ENCODE measurements around the gene SPRYD3. TPM values are rescaled to one million over a fixed set of nuclear protein-coding genes. Genes with fewer than 3 reads are reported as not detected.

Gene SPRYD3
- total RNA-seq, 1 experiment from 2014 or later, result 8.2 TPM

- DNase-seq, result no peak
- TF ChIP-seq CTCF (IDR thresholded peaks at IDR 0.05; ENCODE audit: insufficient read depth in 1 of 2, low read depth in 1 of 2, low read length in 1 of 2, severe bottlenecking in 1 of 2, unreplicated experiment in 1 of 2), result no peak
- Mint-ChIP-seq H3K4me3 (ENCODE audit: unreplicated experiment) (peak overlapping the region; percentile 8), H3K36me3 (ENCODE audit: insufficient read depth, unreplicated experiment) (peaks cover 15% of the 10 kb centered on the region), H3K27me3 (ENCODE audit: insufficient read depth, unreplicated experiment) (no peaks in the 10 kb centered on the region), H3K4me1 (ENCODE audit: low read depth, unreplicated experiment) (peaks cover 39% of the 10 kb centered on the region), H3K9me3 (ENCODE audit: unreplicated experiment) (no peaks in the 10 kb centered on the region), H3K27ac (ENCODE audit: unreplicated experiment) (peak overlapping the region; percentile 74)
- ChIA-PET CTCF (interaction anchor here (0.6 to 7.5 kb wide), 10 partner anchors 15 to 219 kb away, joined by 3 to 95 read pairs (median 4); partner anchors contain the start of gene SPRYD3), POLR2A (interaction anchor here (0.6 to 1.3 kb wide), 5 partner anchors 16 to 139 kb away, joined by 3 to 6 read pairs (median 4); partner anchors contain the start of gene SPRYD3)
- intact Hi-C loops (cut with micrococcal nuclease; ENCODE audit: unreplicated experiment), result no loop called here
- no peaks in the 10 kb centered on the region for H3K9me3 ChIP-seq
- H3K4me3 ChIP-seq (ENCODE audit: low read depth, low read length), result no peak overlapping the region
- BruUV-seq (replicated peaks), result no TSS peak
- peaks cover 57% of the 10 kb centered on the region for H3K4me1 ChIP-seq
- H3K36me3 ChIP-seq (ENCODE audit: control insufficient read depth, insufficient read depth, low read length), result no peaks in the 10 kb centered on the region
- no peaks in the 10 kb centered on the region for H3K27me3 ChIP-seq (replicated peaks; ENCODE audit: control insufficient read depth, insufficient read depth, low read length)
Observed at GRCh38 chr12:53101931-53102781, 23.0 kb upstream of the SPRYD3 start.

- intact Hi-C loops (cut with micrococcal nuclease; ENCODE audit: unreplicated experiment), result no loop called here
- BruUV-seq (replicated peaks), result no TSS peak
- H3K4me3 Mint-ChIP-seq (ENCODE audit: unreplicated experiment), result no peak overlapping the region
- Histone ChIP-seq H3K4me3 (ENCODE audit: low read depth, low read length) (no peak overlapping the region), H3K9me3 (no peaks in the 10 kb centered on the region), H3K36me3 (ENCODE audit: control insufficient read depth, insufficient read depth, low read length) (no peaks in the 10 kb centered on the region), H3K27me3 (replicated peaks; ENCODE audit: control insufficient read depth, insufficient read depth, low read length) (no peaks in the 10 kb centered on the region), H3K4me1 (peaks cover 52% of the 10 kb centered on the region)
- no peak for TF ChIP-seq CTCF (IDR thresholded peaks at IDR 0.05; ENCODE audit: insufficient read depth in 1 of 2, low read depth in 1 of 2, low read length in 1 of 2, severe bottlenecking in 1 of 2, unreplicated experiment in 1 of 2)
- H3K27me3 Mint-ChIP-seq (ENCODE audit: insufficient read depth, unreplicated experiment), result no peaks in the 10 kb centered on the region
- DNase-seq, result no peak
- H3K4me1 Mint-ChIP-seq (ENCODE audit: low read depth, unreplicated experiment), result peaks cover 44% of the 10 kb centered on the region
- H3K36me3 Mint-ChIP-seq (ENCODE audit: insufficient read depth, unreplicated experiment), result peaks cover 11% of the 10 kb centered on the region
- ChIA-PET CTCF (interaction anchor here (0.6 to 7.5 kb wide), 4 partner anchors 22 to 316 kb away, joined by 6 to 95 read pairs (median 12); partner anchors contain the start of gene SPRYD3), POLR2A (no interaction called here)
- H3K27ac Mint-ChIP-seq (ENCODE audit: unreplicated experiment), result no peak overlapping the region
- H3K9me3 Mint-ChIP-seq (ENCODE audit: unreplicated experiment), result no peaks in the 10 kb centered on the region
Observed at GRCh38 chr12:53101266-53101665, 22.1 kb upstream of the SPRYD3 start.

GRCh38 chr12:53100466-53101151 is 21.4 kb upstream of the SPRYD3 start:
- intact Hi-C loops (cut with micrococcal nuclease; ENCODE audit: unreplicated experiment), result no loop called here
- BruUV-seq (replicated peaks), result no TSS peak
- H3K27ac Mint-ChIP-seq (ENCODE audit: unreplicated experiment), result no peak overlapping the region
- Histone ChIP-seq H3K4me3 (ENCODE audit: low read depth, low read length) (no peak overlapping the region), H3K27me3 (replicated peaks; ENCODE audit: control insufficient read depth, insufficient read depth, low read length) (no peaks in the 10 kb centered on the region), H3K4me1 (peaks cover 46% of the 10 kb centered on the region), H3K9me3 (no peaks in the 10 kb centered on the region), H3K36me3 (ENCODE audit: control insufficient read depth, insufficient read depth, low read length) (no peaks in the 10 kb centered on the region)
- TF ChIP-seq CTCF (IDR thresholded peaks at IDR 0.05; ENCODE audit: insufficient read depth in 1 of 2, low read depth in 1 of 2, low read length in 1 of 2, severe bottlenecking in 1 of 2, unreplicated experiment in 1 of 2), result no peak
- no peaks in the 10 kb centered on the region for H3K27me3 Mint-ChIP-seq (ENCODE audit: insufficient read depth, unreplicated experiment)
- no peak overlapping the region for H3K4me3 Mint-ChIP-seq (ENCODE audit: unreplicated experiment)
- DNase-seq, result peak in 1 of 2 experiments; percentile 24
- peaks cover 6% of the 10 kb centered on the region for H3K36me3 Mint-ChIP-seq (ENCODE audit: insufficient read depth, unreplicated experiment)
- ChIA-PET POLR2A (no interaction called here), CTCF (interaction anchor here (0.6 to 7.5 kb wide), 4 partner anchors 21 to 316 kb away, joined by 6 to 95 read pairs (median 14); partner anchors contain the start of gene SPRYD3)
- peaks cover 42% of the 10 kb centered on the region for H3K4me1 Mint-ChIP-seq (ENCODE audit: low read depth, unreplicated experiment)
- H3K9me3 Mint-ChIP-seq (ENCODE audit: unreplicated experiment), result no peaks in the 10 kb centered on the region

Data from Caco-2 (cell line).